ENCODE results near the gene P2RX7. TPM values are rescaled to one million over a fixed set of nuclear protein-coding genes. Genes with fewer than 3 reads are reported as not detected.
"Not testable (repeated sequence)": the region's sequence is repeated elsewhere in the genome, so short reads cannot be mapped to it uniquely, and the experiment has no call there.

The P2RX7 gene
- polyA plus RNA-seq, 3 donors = 0.79 to 1.1 (median 0.97) TPM

DNA sequence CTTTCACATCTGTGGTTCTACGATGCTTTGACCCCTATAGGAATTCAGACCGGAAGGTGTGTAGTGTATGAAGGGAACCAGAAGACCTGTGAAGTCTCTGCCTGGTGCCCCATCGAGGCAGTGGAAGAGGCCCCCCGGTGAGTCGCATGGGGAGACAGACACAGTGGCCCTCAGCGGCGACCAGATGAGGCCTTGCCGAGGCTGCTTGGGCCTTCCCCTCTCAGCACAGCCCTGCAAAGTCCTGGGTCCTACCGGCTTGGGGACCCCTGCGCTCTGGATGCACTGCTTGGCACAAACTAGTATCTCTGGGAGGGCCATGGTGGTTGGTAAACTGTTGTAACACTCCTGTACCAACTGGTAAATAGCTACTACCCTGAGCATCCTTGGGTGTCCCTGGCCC lies 29.7 kb downstream of the P2RX7 start:
- no peak for DNase-seq (ENCODE audit: extremely low read depth in 1 of 11, low read depth in 9 of 11, low spot score in 4 of 11)

DNA sequence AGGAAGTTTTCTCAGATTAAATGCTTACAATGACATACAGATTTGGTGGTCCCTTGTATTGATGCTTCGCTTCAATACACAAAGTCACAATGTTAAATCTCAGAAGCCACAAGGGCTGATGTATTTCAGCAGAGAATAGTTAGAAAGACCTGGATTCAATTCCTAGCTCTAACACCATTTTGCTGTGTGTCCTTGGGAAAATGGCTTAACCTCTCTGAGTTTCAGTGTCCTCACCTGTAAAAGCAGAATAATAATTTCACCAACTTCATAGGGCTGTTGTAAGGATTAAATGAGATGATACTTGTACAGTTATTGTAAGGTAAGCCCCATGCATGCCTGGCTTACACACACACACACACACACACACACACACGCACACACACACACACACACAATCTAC lies 30.3 kb downstream of the P2RX7 start:
- DNase-seq (ENCODE audit: extremely low read depth in 1 of 11, low read depth in 9 of 11, low spot score in 4 of 11) = no peak

DNA sequence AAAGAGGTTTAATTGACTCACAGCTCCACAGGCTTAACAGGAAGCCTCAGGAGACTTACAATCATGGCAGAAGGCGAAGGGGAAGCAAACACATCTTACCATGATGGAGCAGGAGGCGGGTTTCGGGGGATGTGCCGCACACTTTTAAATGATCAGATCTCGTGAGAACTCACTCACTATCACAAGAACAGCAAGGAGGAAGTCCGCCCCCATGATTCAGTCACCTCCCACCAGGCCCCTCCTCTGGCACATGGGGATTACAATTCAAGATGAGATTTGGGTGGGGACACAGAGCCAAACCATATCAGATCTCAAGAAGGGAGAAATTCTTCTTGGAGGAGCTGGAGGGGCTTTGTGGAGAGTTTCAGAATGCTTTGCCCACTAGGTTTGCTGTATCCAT lies 32.2 kb downstream of the P2RX7 start:
- not testable (repeated sequence) for DNase-seq (ENCODE audit: extremely low read depth in 1 of 11, low read depth in 9 of 11, low spot score in 4 of 11)

DNA sequence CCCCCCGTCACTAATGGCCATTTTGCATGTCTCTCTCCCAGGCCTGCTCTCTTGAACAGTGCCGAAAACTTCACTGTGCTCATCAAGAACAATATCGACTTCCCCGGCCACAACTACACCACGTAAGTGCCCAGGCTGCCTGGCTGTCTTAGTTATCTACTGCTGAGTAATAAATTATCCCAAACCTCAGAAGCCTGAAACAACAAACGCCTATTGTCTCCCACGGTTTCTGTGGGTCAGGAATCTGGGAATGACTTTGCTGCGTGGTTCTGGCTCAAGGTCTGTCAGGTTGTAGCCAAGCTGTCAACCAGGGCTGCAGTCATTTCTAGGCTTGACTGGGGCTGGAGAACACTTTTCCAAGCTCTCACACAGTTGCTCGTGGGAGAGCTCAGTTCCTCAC lies 32.6 kb downstream of the P2RX7 start:
- no peak for DNase-seq (ENCODE audit: extremely low read depth in 1 of 11, low read depth in 9 of 11, low spot score in 4 of 11)

DNA sequence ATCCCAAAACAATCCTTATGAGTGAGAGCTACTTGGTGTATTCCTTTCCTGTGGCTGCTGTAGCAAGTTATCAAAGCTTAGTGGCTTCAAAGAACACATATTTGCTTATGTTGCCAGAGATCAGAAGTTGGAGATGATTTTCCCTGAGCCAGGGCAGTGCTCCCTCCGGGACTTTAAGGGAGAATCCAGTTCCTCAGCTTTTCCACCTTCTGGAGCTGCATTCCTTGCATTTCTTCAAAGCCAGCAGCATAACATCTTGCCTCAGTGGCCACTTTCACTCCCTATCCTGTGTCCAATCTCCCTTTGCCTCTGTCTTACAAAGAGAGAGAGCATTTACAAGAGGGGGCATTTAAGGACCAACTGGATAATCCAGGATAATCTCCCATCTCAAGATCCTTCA lies 33.7 kb downstream of the P2RX7 start:
- no peak for DNase-seq (ENCODE audit: extremely low read depth in 1 of 11, low read depth in 9 of 11, low spot score in 4 of 11)

DNA sequence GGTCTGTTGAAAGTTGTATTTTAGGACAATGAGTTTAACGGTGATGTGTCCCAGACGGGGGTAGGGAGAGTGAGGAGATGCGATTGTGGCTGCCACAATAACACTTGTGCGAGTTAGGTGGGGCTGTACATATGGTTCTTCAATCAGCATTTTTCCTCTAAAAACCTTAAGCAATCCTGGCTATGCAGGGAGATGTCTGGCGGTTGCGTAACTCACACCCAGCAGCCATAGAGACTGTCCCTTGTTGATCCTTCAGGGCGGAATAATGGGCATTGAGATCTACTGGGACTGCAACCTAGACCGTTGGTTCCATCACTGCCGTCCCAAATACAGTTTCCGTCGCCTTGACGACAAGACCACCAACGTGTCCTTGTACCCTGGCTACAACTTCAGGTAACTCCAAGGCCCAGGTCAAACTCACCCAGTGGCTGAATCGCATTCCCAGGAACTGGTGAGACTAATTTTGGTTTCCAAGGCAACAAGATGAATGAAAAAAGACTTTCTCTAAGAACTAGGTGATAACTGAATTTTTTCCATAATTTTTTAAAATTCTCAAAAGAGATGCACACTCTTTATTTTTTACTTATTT lies 34.6 kb downstream of the P2RX7 start:
- no peak for DNase-seq (ENCODE audit: extremely low read depth in 1 of 11, low read depth in 9 of 11, low spot score in 4 of 11)

DNA sequence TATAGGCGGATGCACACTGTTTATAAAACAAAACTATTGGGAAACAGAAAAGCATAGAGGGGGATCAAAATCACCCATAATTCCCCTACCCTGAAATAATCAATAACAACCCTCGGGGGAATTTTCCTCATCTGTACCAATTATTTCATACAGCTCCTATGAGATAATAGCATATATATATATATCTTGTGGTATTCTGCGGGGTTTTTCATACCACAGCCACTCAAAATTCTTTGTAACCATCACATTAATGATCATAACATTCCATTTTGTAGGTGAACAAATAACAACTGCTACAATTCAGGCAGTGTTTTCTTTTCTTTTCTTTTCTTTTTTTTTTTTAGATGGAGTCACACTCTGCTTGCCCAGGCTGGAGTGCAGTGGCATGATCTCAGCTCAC lies 35.3 kb downstream of the P2RX7 start:
- no peak for DNase-seq (ENCODE audit: extremely low read depth in 1 of 11, low read depth in 9 of 11, low spot score in 4 of 11)

DNA sequence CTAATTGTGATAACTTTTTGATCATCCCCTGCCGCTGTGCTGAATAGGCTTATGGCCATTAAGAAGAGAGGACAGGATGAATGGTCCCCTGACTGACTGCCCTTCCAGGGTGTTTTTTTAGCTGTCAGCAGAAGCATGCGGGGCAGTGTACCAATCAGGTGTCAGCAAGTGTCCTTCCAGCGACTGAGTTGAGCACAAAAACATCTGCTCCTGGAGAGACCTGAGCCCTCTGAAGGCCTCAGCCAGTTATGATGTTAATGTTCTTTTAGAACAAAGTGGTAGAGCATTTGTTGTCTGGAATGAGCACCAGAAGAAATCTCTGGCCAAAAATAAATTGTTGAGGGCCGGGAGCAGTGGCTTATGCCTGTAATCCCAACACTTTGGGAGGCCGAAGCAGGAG lies 37.5 kb downstream of the P2RX7 start:
- DNase-seq (ENCODE audit: extremely low read depth in 1 of 11, low read depth in 9 of 11, low spot score in 4 of 11) = no peak

DNA sequence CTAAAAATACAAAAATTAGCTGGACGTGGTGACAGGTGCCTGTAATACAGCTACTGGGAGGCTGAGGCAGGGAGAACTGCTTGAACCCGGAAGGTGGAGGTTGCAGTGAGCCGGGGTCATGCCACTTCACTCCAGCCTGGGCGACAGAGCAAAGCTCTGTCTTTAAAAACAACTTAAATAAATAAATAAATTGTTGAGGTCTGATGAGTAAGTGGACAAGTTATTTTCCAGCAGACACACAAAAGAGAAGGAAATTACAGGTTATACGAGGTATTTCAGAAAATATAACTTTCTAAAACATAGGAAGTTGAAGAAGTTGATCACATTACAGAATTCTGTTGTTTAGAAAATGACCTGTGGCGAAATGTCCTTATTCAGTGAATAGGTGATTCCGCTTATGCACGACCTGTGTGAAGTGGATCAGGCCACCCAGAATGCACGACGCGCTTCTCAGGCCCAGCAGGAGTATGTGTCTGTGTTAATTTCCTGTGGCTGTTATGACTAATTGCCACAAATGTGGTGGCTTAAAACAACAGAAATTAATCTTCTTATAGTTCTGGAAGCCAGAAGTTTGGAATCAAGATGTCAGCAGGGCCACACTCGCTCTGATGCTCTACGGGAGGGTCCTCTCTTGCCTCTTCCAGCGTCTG lies 38.1 kb downstream of the P2RX7 start:
- DNase-seq (ENCODE audit: extremely low read depth in 1 of 11, low read depth in 9 of 11, low spot score in 4 of 11) = no peak

DNA sequence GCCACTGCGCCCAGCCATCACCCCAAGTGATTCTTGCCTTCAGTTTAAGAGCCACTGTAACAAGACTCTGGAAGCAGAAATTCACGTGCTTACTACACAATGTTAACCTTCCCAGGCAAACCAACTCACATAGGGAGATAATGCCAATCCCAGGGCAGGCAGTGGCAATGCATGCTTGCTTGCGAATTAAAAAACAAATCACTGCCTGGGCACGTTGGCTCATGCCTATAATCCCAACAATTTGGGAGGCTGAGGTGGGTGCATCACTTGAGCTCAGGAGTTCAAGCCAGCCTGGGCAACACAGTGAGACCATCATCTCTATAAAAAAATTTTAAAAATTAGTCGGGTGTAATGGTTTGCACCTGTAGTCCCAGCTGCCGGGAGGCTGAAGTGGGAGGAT lies 39.5 kb downstream of the P2RX7 start:
- DNase-seq (ENCODE audit: extremely low read depth in 1 of 11, low read depth in 9 of 11, low spot score in 4 of 11) = no peak

DNA sequence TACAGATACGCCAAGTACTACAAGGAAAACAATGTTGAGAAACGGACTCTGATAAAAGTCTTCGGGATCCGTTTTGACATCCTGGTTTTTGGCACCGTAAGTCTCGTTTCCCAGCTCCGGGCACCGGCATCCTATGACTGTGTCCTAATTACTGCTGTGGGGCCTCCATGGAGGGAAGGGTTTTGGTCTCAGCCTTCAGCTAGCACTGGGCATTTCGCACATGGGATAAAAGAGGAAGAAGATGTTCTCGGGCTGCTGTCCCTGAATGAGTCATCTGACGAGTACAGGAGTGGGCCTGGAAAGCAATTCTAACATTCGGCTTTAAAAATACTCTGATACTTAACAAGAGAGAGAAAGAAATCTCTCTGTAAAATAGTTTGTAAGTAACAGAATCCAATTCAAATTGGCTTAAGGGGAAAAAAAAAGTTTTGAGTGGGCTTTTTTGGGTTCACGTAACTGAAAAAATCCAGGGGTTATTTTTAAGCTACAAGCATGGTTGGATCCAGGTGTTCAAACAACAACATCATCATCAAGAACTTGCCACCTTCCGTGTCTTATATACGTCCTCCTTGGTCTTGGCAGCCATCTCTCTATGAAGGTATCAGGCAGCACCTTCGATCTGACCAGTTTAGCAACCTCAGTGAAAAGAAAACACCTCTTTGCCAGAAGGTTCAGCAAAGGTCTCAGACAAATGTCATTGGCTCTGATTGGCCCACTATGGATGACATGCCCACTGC lies 42.9 kb downstream of the P2RX7 start:
- no peak for DNase-seq (ENCODE audit: extremely low read depth in 1 of 11, low read depth in 9 of 11, low spot score in 4 of 11)

DNA sequence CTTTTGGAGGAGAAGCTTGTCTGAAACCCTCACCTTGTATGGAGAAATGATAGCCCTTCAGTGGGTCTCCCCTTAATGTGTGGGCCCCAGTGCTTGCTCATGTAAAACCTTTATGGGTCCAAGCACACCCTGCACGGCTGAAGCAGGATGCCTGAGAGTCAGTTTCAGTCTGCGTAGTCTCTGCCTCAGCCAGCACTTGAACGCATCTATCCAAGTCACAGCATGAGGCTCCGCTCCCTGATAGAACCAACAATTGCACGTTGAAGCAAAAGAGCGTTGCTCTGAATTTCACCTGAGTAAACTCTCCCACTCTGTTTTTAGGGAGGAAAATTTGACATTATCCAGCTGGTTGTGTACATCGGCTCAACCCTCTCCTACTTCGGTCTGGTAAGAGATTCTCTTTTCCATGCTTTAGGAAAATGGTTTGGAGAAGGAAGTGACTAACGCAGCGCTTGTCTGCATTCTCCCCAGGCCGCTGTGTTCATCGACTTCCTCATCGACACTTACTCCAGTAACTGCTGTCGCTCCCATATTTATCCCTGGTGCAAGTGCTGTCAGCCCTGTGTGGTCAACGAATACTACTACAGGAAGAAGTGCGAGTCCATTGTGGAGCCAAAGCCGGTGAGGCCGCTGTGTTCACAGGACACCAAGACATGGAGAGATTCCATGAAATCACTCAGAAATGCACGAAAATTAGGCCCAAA lies 44.3 kb downstream of the P2RX7 start:
- no peak for DNase-seq (ENCODE audit: extremely low read depth in 1 of 11, low read depth in 9 of 11, low spot score in 4 of 11)

DNA sequence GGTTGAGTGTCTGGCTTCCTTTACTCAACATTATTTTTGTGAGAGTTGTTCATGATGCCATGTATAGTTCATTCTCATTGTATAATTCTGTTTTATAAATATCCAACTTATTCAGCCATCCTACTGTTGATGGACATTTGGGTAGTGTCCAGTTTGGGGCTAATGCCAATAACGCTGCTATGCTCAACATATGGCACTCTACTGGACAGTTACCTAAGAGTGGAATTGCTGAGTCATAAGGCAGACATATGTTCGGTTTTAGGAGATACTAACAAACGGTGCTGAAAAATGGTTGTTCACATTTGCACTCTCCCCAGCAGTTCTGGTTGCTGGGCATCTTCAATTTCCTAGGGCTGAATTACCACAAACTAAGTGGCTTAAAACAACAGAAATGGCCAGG lies 48.5 kb downstream of the P2RX7 start:
- no peak for DNase-seq (ENCODE audit: extremely low read depth in 1 of 11, low read depth in 9 of 11, low spot score in 4 of 11)

DNA sequence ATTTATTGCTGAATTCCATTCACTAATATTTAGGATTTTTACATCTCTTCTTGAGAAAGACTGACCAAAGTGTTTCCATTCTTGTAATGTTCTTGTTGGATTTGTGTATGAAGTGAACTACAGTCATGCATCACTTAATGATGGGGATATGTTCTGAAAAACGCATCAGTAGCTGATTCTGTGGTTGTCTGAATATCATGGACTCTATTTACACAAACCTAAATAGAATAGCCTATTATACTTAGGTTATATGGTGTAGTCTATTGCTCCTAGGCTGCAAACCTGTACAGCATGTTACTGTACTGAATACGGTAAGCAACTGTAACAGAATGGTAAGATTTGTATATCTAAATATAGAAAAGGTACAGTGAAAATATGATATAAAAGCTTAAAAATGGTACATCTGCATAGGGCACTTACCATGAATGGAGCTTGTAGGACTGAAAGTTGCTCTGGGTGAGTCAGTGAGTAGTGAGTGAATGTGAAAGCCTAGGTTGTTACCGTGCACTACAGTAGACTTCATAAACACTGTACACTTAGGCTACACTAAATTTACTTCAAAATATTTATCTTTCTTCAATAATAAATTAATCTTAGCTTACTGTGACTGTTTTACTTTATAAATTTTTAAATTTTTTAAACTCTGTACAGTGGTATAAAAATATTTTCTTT lies 49.7 kb downstream of the P2RX7 start:
- DNase-seq (ENCODE audit: extremely low read depth in 1 of 11, low read depth in 9 of 11, low spot score in 4 of 11) = no peak

DNA sequence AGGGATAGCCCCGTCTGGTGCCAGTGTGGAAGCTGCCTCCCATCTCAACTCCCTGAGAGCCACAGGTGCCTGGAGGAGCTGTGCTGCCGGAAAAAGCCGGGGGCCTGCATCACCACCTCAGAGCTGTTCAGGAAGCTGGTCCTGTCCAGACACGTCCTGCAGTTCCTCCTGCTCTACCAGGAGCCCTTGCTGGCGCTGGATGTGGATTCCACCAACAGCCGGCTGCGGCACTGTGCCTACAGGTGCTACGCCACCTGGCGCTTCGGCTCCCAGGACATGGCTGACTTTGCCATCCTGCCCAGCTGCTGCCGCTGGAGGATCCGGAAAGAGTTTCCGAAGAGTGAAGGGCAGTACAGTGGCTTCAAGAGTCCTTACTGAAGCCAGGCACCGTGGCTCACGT lies 51.7 kb downstream of the P2RX7 start:
- no peak for DNase-seq (ENCODE audit: extremely low read depth in 1 of 11, low read depth in 9 of 11, low spot score in 4 of 11)

DNA sequence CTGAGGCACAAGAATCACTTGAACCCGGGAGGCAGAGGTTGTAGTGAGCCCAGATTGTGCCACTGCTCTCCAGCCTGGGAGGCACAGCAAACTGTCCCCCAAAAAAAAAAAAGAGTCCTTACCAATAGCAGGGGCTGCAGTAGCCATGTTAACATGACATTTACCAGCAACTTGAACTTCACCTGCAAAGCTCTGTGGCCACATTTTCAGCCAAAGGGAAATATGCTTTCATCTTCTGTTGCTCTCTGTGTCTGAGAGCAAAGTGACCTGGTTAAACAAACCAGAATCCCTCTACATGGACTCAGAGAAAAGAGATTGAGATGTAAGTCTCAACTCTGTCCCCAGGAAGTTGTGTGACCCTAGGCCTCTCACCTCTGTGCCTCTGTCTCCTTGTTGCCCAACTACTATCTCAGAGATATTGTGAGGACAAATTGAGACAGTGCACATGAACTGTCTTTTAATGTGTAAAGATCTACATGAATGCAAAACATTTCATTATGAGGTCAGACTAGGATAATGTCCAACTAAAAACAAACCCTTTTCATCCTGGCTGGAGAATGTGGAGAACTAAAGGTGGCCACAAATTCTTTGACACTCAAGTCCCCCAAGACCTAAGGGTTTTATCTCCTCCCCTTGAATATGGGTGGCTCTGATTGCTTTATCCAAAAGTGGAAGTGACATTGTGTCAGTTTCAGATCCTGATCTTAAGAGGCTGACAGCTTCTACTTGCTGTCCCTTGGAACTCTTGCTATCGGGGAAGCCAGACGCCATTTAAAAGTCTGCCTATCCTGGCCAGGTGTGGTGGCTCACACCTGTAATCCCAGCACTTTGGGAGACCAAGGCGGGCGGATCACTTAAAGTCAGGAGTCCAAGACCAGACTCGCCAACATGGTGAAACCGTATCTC lies 52.6 kb downstream of the P2RX7 start:
- no peak for DNase-seq (ENCODE audit: extremely low read depth in 1 of 11, low read depth in 9 of 11, low spot score in 4 of 11)

DNA sequence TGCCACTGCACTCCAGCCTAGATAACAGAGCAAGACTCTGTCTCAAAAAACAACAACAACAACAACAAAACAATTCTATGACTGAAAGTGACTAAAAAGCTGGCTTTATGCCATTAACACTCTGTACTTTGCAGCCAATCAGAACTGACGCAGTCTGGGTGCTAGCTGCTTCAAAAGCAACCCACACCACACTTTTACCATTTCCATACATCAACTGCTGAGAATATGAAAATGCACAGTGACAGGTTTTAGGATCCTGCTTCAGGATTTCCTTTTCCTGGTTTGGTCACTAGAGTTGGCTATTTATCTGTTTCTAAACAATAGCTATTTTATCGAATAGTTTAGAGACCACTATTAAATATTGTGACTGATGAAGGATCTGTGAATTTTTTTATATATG lies 54.1 kb downstream of the P2RX7 start:
- DNase-seq (ENCODE audit: extremely low read depth in 1 of 11, low read depth in 9 of 11, low spot score in 4 of 11) = no peak

DNA sequence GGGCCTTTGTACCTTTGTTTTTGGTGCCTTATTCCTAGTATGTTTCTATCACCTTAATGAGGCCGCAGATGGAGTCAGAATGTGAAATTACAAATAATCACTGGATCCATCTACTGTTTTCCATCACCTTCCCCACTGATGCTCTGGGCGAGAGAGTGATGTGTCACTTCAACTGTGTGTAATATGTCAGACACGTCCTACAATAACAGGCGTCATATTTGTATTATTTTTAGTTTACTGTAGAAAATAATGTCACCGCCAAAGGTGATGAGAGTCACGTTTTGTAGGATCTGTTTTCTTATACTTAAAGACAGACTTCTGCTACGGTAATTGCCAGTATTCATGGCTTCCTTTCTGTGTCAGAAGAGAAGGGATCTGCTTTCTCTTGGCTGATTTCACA lies 54.8 kb downstream of the P2RX7 start:
- DNase-seq (ENCODE audit: extremely low read depth in 1 of 11, low read depth in 9 of 11, low spot score in 4 of 11) = no peak

DNA sequence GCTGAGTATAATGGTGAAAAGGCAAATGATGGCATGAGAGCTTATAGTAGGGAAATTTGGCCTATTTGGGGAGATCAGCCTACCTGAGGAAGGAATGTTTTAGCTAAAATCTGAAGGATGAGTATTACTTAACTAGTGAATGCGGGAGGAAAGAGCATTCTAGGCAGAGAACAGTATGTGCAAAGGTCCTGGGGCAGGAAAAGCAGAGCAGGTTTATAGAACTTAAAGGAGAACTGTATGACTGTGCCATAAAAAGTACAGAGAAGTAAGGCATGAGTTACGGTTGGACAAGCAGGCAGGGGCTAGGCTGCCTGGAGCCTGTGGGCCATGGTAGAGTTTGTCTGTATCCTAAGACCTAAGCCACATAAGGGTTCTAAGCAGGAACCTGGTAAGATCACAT lies 55.6 kb downstream of the P2RX7 start:
- no peak for DNase-seq (ENCODE audit: extremely low read depth in 1 of 11, low read depth in 9 of 11, low spot score in 4 of 11)
